OCI-LY1 (cell line): ENCODE data around the gene DFFA.

ENCODE experiments used
- H2AFZ ChIP-seq: fragments of 200-600 bp; sonication (generic), shearing (Covaris generic); 2 replicates; pipeline ENCODE4 v1.6.0; 2014; ENCODE audit warnings: antibody characterized with exemption, mild to moderate bottlenecking, low read length
- H3F3A ChIP-seq: fragments of 200-600 bp; sonication (generic), shearing (Covaris generic); 2 replicates; pipeline ENCODE4 v1.6.0; 2014; ENCODE audit warnings: mild to moderate bottlenecking, antibody characterized with exemption, low read length, moderate library complexity; ENCODE audit not compliant: insufficient read depth
- H3K27ac ChIP-seq: fragments of 200-600 bp; sonication (generic); 2 replicates; pipeline ENCODE4 v1.5.1; 2014; ENCODE audit warnings: low read length, mixed run types, mild to moderate bottlenecking, low read depth; ENCODE audit not compliant: poor library complexity, severe bottlenecking
- H3K27me3 ChIP-seq: fragments of 200-600 bp; sonication (generic); 2 replicates; pipeline ENCODE4 v1.6.0; 2014; ENCODE audit warnings: antibody characterized with exemption, mild to moderate bottlenecking, low read length, moderate library complexity; ENCODE audit not compliant: insufficient read depth
- H3K36me3 ChIP-seq: fragments of 200-600 bp; sonication (generic); 2 replicates; pipeline ENCODE4 v1.6.1; 2014; ENCODE audit warnings: mild to moderate bottlenecking, antibody characterized with exemption, low read length, moderate library complexity, mixed read lengths; ENCODE audit not compliant: insufficient read depth
- H3K4me1 ChIP-seq: fragments of 200-600 bp; sonication (generic); 2 replicates; pipeline ENCODE4 v1.5.1; 2014; ENCODE audit warnings: mild to moderate bottlenecking, low read length, moderate library complexity; ENCODE audit not compliant: insufficient read depth, severe bottlenecking
- H3K4me2 ChIP-seq: fragments of 200-600 bp; sonication (generic), shearing (Covaris generic); 2 replicates; pipeline ENCODE4 v1.6.1; 2014; ENCODE audit warnings: low read length
- H3K4me3 ChIP-seq: fragments of 200-600 bp; sonication (generic); 2 replicates; pipeline ENCODE4 v1.5.1; 2014; ENCODE audit warnings: low read length, low read depth, mild to moderate bottlenecking, mixed read lengths; ENCODE audit not compliant: poor library complexity, severe bottlenecking
- H3K79me2 ChIP-seq: fragments of 200-600 bp; shearing (Covaris generic); 2 replicates; pipeline ENCODE4 v1.6.1; 2016; ENCODE audit warnings: mixed run types, low read length, mixed read lengths; ENCODE audit not compliant: insufficient read depth
- H3K9ac ChIP-seq: fragments of 200-600 bp; sonication (generic), shearing (Covaris generic); 2 replicates; pipeline ENCODE4 v1.6.1; 2014; ENCODE audit warnings: mild to moderate bottlenecking, low read length, mixed read lengths
- H3K9me2 ChIP-seq: fragments of 200-600 bp; sonication (generic), shearing (Covaris generic); 2 replicates; pipeline ENCODE4 v1.6.1; 2014; ENCODE audit warnings: low read depth, mild to moderate bottlenecking, low read length, mixed read lengths
- H3K9me3 ChIP-seq: fragments of 200-600 bp; shearing (Covaris generic); 2 replicates; pipeline ENCODE4 v1.6.1; 2014; ENCODE audit warnings: low read length, mixed read lengths
- H4K20me1 ChIP-seq: fragments of 200-600 bp; sonication (generic), shearing (Covaris generic); 2 replicates; pipeline ENCODE4 v1.6.0; 2016; ENCODE audit warnings: mild to moderate bottlenecking, low read length; ENCODE audit not compliant: insufficient read depth
- EZH2 ChIP-seq: fragments of 200-600 bp; sonication (generic), shearing (Covaris generic); IDR thresholded peaks from 2 replicates; pipeline ENCODE4 v1.8.0; 2017; ENCODE audit warnings: borderline replicate concordance, mixed run types, mild to moderate bottlenecking, antibody characterized with exemption, low read length, moderate library complexity, mixed read lengths
- TF ChIP-seq, protein P1 (sequence below): fragments of 200-600 bp; sonication (generic), shearing (Covaris generic); IDR thresholded peaks from 2 replicates; pipeline ENCODE4 v1.5.1; 2017; ENCODE audit warnings: mild to moderate bottlenecking, antibody characterized with exemption, low read length, moderate library complexity, mixed read lengths

DFFA gene, protein sequence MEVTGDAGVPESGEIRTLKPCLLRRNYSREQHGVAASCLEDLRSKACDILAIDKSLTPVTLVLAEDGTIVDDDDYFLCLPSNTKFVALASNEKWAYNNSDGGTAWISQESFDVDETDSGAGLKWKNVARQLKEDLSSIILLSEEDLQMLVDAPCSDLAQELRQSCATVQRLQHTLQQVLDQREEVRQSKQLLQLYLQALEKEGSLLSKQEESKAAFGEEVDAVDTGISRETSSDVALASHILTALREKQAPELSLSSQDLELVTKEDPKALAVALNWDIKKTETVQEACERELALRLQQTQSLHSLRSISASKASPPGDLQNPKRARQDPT

DNA sequence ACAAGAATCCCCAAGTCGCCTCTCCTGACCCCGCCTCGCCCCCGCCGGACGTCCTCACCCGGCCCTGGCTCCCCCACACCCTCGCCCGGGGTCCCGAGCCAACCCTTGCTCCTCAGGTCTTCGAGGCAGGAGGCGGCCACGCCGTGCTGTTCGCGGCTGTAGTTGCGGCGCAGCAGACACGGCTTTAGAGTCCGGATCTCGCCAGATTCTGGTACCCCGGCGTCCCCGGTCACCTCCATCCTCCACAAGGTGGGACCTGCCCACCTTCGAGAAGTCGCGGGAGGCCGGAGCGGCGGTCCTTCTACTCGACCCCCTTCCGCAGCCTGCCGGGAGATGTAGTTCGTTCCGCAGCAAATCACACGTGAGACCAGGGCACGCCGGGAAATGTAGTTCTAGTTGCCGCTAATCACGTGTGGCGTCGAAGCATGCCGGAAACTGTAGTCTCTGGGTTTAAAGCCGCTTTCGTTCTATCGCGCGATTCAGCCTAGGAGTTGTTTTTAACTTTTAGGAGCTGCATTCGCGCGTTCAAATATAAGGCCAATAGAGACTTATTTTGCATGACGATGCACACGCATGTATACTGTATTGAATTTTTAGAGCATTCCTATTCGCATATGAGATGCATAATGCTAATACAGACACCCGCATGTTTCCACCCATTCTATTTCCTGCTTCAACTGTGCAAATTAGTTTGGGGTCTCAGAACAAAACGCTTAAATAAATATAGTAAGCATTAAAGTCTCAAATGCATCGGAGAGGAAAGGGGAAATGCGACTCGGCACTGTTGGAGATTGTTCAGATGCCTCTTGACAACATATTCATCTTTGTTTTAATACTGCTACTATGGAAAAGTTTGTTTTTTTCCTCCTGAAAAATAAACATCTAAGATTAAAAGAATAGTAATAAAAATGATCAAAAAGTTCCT lies at the start of gene DFFA:
Gene DFFA (minus strand): TSS at position 310 of the 925 bp plus-strand sequence. CDS start 71 bp downstream, at position 239.
- no peaks in the 10 kb centered on the region for H3K27me3 ChIP-seq
- H3K4me3 ChIP-seq = peak within 1 kb of the TSS; percentile 83
- H4K20me1 ChIP-seq = no peaks in the 10 kb centered on the region
- TF ChIP-seq EZH2 = no peak
- TF ChIP-seq, protein P1, sequence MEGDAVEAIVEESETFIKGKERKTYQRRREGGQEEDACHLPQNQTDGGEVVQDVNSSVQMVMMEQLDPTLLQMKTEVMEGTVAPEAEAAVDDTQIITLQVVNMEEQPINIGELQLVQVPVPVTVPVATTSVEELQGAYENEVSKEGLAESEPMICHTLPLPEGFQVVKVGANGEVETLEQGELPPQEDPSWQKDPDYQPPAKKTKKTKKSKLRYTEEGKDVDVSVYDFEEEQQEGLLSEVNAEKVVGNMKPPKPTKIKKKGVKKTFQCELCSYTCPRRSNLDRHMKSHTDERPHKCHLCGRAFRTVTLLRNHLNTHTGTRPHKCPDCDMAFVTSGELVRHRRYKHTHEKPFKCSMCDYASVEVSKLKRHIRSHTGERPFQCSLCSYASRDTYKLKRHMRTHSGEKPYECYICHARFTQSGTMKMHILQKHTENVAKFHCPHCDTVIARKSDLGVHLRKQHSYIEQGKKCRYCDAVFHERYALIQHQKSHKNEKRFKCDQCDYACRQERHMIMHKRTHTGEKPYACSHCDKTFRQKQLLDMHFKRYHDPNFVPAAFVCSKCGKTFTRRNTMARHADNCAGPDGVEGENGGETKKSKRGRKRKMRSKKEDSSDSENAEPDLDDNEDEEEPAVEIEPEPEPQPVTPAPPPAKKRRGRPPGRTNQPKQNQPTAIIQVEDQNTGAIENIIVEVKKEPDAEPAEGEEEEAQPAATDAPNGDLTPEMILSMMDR = no peak
- peak within 1 kb of the TSS; percentile 71 for H2AFZ ChIP-seq
- H3K9ac ChIP-seq = peak within 1 kb of the TSS; percentile 76
- no peaks in the 10 kb centered on the region for H3F3A ChIP-seq
- no peaks in the 10 kb centered on the region for H3K9me3 ChIP-seq
- peaks cover 18% of the 10 kb centered on the region for H3K36me3 ChIP-seq
- H3K4me2 ChIP-seq = peak within 1 kb of the TSS; percentile 80
- peaks cover 8% of the 10 kb centered on the region; the same call in 1 of the 2 replicates for H3K79me2 ChIP-seq
- no peaks in the 10 kb centered on the region for H3K9me2 ChIP-seq
- peaks cover 43% of the 10 kb centered on the region for H3K4me1 ChIP-seq
- peak within 1 kb of the TSS; percentile 92 for H3K27ac ChIP-seq

DNA sequence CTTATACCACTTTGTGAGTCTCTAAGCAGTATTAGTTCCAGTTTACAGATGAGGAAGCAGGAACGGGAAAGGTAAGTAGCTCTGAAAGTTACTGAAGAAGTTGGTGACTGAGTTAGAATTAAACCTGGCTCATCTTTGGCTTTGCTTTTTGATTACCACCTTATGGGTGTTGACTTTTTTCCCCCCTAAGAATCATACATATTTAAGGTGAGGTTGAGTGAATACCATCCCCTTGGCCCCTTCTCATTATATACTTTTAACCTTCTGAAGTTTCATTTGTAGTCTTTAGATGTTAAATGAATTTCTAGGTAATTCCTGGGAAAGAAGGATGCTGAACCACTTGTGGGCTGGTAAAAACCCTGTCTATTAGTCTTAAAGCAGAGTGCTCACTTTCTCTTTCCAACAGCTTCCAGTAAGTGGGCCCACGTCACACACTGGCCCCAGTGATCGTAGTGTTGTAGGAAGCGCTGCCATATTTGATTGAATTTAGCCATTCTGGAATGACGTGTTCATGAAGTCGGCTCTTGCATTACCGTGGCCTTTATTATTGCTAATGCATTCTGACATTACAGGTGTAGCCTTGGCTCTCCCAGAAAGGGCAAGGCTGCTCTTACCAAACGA lies 49.3 kb upstream of the DFFA start:
- no peaks in the 10 kb centered on the region for H3F3A ChIP-seq
- H3K27ac ChIP-seq = no peak overlapping the region
- H2AFZ ChIP-seq = no peak overlapping the region
- no peak overlapping the region for H3K4me2 ChIP-seq
- no peaks in the 10 kb centered on the region for H4K20me1 ChIP-seq
- H3K9me2 ChIP-seq = no peaks in the 10 kb centered on the region
- H3K9ac ChIP-seq = no peak overlapping the region
- TF ChIP-seq EZH2 = no peak
- TF ChIP-seq, protein P1 = no peak
- no peaks in the 10 kb centered on the region for H3K79me2 ChIP-seq
- no peaks in the 10 kb centered on the region for H3K27me3 ChIP-seq
- no peaks in the 10 kb centered on the region for H3K36me3 ChIP-seq
- H3K4me1 ChIP-seq = no peaks in the 10 kb centered on the region
- H3K4me3 ChIP-seq = no peak overlapping the region
- no peaks in the 10 kb centered on the region for H3K9me3 ChIP-seq

DNA sequence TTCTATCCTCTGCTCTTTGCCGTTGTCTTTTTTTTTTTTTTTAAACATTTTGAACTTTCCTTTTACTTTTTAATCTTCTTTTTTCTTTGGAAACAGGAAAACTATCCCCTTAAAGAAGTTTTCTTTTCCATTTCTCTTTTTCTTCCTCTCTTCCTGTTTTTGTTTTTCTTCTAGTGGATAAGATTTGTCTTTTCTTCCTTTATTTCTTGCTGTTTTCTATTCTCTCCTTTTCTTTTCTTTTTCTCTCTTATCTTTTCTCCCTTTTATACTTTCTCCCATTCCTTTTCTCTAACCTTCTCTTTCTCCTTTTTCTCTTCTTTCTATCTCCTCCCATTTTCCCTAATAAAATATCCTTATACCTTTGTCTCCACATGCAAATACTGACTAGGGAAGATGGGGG lies 48.6 kb upstream of the DFFA start:
- no peaks in the 10 kb centered on the region for H3K36me3 ChIP-seq
- TF ChIP-seq EZH2 = no peak
- TF ChIP-seq, protein P1 = no peak
- H3K4me3 ChIP-seq = no peak overlapping the region
- H3K27me3 ChIP-seq = no peaks in the 10 kb centered on the region
- no peaks in the 10 kb centered on the region for H3F3A ChIP-seq
- no peak overlapping the region for H3K4me2 ChIP-seq
- H2AFZ ChIP-seq = no peak overlapping the region
- no peaks in the 10 kb centered on the region for H3K4me1 ChIP-seq
- H3K9me2 ChIP-seq = no peaks in the 10 kb centered on the region
- no peak overlapping the region for H3K27ac ChIP-seq
- no peaks in the 10 kb centered on the region for H3K9me3 ChIP-seq
- no peak overlapping the region for H3K9ac ChIP-seq
- H3K79me2 ChIP-seq = no peaks in the 10 kb centered on the region
- no peaks in the 10 kb centered on the region for H4K20me1 ChIP-seq
